HepG2 (cell line): ENCODE data around the gene METTL25. TPM values are rescaled to one million over a fixed set of nuclear protein-coding genes. Genes with fewer than 3 reads are reported as not detected.

ENCODE experiments used
- polyA plus RNA-seq, 8 experiments: library from polyadenylated mRNA; depleted of rRNA in 3 of 8; stranded (reverse) in 7 of 8; unstranded in 1 of 8; fragments of >200 nt; fragmentation: Illumina TruSeq in 4 of 8; extraction: Trizol in 4 of 8; gene quantifications; 2 replicates each; pipeline versions ENCODE4 v1.2.1 to v1.2.3, GENCODE V29; 2011 to 2016; ENCODE audit warnings: low read depth in 4 of 8, missing spikeins in 1 of 8, mixed read lengths in 1 of 8; ENCODE audit not compliant: insufficient read depth in 1 of 8
- total RNA-seq, 5 experiments: library from RNA; depleted of rRNA; stranded (reverse); fragments of >200 nt; fragmentation: Illumina TruSeq; extraction: Trizol; gene quantifications; 2 replicates each; pipeline ENCODE4 v1.2.3, GENCODE V29; 2016; ENCODE audit warnings: low read depth in 1 of 5

Gene METTL25
- total and polyA plus RNA-seq, 2 of the 13 experiments (the other 11 are each of a cell fraction or from before 2014, with no cell fraction given), result 2.2 to 7.8 TPM

Other genes starting within 250 kb of the METTL25 start
- 81.3 and 93.4 TPM in 2 replicates for gene CCDC59, start 142 bp upstream of the METTL25 start, total RNA-seq (2016; rRNA removed; fragmentation: Illumina TruSeq; extraction: Trizol)
- 10.8 and 16.1 TPM in 2 replicates for gene CCDC59, start 142 bp upstream of the METTL25 start, polyA plus RNA-seq (2011; rRNA removed)